ENCODE data around the gene SLX9.

The SLX9 gene

DNA sequence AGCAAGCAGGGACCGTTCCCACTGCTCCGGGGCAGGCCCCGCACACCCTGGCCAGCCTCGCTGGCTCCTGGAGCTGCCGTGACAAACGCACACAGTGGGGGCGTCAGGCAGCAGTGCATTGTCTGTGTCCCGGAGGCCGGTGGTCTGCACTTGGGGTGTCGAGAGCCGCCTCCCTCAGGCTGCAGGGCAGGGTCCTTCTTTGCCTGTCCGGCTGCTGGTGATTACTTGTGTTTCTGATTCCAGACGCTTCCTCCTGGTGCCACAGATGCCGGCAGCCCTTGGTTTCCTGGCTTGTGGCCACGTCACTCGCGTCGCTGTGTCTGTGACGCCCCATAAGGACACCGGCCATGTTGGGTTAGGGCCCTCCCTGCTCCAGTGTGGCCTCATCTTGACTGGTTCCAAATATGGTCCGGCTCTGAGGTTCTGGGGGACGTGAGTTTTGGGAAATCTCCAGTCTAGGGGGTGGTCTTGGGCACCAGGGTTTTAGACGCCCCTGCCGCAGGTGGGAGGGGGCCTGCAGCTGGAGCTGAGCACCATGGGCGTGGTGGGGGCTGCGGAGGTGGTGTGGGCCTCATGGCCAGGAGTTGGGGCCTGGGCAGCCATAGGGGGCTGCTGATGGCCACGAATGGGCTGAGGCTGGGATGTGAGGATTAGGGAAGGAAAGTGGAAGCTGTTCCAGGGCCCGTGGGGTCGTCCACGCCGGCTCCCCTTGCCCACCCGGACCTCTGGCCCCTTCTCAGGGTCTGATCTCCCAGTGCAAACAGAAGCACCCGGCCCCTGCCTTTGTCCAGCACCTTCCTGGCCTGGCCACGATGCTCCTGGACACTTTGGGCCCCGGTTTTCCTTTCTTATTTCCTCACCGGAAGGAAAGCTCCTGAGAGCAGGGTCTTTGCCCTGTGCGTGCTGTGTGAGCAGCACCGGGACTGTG is 41.0 kb downstream of the SLX9 start:
- DNase-seq, result no peak

DNA sequence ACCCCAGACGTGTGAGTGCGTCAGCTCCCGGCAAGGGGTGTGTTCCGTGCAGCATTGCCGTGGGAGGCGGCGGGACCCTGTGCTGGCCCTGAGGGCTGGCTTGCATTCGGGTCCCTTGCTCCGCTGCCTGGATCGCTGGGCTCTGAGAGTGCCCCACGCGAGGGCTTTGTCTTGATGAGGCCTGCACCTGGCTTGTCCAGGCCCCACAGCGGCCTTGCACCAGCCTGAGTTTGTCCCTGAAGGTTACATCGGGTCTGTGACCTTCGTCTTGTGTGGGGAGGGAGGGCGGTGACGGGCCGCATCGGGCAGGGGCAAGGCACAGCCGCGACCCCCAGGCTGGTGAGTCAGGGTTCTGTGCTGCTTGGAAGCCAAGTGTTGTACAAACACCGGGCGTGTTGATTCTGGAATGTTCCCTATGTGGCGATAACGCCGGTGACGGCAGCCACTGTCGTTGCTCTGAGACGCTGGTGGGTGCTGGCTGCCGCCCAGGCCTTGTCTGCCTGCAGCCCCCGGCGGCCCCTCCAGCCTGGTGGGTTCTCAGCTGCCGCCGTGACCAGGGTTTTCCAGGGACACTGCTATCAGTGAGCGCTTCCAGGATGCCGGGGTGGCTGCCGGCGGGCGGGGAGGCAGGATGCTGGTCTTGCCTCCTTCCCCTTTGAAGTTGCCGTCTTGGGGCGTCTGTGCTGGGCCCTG is 42.9 kb downstream of the SLX9 start:
- DNase-seq, result no peak

DNA sequence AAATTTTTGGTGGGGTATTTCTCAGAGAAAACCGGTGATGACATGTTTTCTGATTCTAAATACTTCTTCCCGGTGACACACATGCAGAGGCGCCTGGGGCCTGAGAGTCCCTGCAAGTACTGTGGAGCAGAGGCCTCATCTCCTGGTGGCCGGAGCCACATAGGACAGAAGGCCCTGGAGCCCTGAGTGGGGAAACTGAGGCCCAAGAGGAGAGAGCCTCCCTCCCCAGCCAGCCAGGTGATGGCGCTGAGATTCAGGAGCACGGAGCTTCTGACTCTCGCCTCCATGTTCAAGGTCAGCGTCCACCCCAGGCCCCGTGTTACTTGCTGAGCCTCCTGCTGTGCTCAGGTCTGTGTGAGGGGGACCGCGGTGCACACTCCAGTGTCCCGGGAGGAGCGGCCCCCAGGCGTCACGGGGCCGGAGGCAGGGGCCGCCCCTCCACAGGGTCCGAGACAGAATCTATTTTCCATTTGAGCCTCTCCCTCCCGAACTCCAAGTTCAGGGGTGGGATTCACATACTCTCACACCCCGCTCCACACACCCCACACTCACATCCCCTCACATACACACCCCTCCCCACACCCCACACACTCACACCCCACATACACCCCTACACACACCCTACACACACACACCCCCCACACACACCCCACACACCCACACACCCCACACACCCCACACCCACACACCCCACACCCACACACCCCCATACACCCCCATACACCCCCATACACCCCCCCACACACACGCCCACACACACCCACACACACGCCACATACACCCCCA is 43.8 kb downstream of the SLX9 start:
- DNase-seq, result no peak

DNA sequence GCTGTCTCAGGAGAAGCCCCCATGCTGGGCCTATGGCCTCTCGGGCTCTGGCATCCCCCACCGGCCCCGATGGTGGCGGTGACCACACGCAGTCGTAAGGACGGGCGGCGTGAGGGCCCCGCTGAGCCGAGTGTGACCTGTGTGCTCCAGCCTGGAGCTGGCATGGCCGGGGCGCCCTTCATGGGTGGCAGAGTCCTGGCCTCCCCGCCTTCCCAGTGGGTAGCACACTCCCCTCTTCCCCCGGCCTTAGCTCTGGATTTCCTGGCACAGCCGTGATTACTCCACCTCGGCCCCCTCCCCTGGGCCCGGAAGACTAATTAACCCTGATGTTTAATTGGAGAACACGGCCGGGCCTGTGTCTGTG is 44.6 kb downstream of the SLX9 start:
- DNase-seq, result no peak

DNA sequence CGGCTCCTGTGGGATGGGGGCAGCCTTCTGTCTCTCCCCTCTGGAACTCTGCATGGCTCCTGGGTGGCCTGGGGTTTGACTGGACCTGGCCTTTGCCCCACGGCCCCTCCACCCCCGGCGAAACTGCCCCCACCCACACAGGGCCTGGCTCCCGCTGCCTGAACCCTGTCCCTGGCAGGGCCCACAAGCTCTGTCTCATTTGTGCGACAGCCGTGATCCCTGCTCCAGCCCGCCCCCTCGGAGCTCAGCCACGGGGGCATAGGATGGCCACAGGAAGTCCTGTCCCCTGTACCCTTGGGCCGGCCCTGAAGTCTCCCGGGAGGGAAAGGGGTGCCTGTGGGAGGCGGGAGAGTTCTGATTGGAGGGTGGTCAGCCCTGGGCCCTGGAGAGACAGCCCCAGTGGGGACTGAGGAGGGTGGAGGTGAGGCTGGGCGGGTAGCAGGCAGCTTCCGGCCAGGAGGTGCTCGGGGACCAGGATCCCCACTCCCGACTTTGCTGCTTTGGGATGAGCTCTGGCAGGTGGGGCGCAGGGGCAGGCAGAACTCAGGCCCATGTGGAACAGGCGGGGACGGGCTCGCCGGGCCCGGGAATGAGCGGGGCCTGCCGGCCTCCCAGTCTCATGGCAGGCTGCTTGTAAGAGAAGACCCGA is 45.1 kb downstream of the SLX9 start:
- no peak for DNase-seq

DNA sequence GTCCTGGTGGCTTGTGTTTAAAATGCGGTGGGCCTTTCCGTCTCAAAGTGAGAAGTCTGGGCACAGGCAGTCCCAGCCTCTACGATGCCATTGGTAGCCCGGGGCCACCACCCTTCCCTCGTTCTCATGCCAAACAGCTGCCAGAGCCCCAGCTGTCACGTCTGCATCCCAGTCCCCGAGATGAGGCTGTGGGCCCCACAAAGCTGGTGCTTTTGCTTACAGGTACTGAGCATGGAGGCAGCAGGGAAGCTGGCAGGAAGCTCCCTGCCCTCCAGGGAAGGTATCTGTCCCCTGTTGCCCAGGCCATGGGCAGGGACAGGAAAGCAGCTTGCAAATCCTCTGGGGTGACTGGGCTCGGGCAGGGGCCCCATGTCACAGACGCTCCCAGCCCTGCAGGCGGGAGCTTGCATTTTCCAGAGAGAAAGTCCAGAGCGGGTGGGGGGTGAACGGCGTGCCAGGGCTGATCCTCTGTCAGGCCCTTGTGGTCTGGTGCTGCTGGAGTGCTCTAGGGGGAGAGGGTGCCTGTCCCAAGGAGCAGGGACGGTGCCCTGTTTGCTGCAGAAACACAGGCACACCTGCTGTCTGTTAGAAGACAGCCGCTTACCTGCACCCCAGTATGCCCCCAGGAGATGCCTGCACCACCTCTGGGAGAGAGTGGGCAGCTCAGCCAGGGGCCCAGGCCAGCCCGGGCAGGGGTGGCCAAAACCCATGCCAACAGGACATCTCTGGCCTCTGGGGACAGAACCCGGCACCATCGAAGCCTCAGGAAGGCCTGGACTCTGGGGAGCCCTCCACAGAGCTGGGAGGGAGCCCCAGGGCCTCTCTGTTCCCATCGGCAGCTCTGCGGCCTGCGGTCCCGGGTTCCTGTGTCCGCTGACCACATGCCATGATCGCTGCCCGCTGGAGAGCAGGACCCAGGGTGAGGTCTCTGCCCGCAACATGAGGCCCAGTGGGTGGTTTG is 45.9 kb downstream of the SLX9 start:
- no peak for DNase-seq

DNA sequence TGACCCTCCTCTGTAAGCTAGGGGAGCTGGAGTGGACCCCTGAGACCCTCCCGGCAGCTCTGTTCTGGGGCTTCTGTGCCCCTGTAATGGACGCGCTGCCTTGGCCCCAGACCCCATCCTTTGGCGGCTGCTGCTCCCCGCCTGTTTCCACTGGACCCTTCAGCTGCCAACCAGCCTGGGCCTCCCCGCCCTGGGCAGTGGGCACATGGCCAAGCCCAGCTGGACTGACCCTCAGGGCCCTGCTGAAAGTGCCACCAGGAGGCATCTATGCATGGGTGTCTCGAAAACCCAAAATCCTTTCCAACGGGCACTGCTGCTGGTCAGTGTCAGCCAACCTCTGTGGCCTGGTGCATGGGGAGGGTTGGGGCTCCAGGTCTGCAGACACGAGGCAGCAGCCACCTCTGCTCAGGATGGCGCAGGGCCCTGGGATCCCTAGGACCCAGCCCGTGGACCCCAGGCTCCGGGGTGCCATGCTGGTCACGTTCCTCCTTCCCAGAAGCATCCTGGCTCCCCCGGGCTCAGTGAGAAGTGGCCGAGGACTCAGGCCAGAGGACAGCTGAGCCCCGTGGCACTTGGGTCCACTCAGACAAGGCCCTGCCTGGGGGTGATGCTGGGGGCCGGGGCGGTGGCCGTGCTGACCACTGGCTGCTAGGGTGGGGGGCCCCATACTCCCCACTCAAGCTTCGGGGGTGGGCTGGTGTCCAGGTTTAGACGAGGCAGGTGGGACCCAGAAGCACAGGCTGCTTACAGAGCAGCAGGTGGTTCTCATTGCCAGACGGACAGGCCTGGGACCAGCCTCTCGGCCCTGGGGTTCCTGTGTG is 46.9 kb downstream of the SLX9 start:
- DNase-seq, result no peak

DNA sequence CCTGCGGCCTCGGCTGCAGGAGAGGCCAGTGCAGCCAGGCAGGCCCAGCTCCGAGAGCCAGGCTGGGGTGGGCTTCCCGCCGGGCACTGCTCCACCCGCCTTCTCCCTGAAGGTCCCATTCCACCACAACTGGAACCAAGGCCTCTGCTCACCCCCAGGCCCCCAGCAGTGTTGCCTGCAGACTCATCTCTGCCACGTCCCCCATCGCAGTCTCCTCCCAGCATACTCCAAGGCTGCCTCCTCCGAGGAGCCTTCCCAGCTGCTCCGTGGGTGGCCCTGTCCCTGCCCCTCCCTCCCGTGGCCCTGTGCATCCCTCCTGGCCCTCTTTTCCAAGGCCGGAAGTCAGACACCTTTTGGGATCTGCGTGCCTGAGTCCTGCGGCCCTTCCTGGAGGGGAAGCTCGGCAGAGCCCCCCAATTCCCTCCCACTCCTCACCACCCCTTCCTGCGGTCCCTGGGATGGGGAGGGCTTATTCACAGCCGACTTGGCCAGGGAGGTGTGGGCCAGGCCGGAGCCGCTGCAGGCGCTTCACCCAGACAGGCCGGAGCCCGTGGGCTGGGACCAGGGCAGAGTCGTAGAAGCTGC is 47.6 kb downstream of the SLX9 start:
- DNase-seq, result no peak

DNA sequence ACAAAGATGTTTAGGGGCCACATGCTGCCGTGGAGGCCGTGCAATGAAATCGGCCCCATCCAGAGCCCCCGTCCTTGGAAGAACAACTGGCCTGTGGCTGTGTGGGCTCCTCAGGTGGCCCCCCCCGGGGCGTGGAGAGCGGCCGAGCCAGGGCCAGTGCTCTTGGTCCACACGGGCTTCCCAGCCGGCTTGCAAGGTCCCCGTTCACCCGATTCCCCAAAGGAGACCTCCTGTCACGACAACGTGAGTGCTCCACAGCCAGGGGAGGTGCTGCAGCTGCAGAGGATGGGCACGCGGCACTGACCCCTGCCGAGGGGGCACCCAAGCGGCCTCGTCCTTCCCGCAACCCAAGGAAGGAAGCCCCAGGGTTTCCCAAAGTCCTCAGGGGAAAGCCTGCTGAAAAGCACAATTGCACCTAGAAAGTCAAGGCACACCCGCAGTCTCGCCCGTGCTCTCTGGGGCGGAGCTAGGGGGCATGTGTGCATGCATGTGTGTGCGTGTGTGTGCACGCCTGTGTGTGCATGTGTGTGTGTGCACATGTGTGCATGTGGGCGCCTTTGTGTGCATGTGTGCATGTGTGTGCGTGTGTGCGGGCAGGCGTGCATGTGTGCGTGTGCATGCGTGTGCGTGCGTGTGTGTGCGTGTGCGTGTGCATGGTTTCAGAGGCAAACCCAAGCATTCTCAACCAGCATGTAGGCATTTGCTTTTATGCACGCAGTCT is 48.2 kb downstream of the SLX9 start:
- no peak for DNase-seq

DNA sequence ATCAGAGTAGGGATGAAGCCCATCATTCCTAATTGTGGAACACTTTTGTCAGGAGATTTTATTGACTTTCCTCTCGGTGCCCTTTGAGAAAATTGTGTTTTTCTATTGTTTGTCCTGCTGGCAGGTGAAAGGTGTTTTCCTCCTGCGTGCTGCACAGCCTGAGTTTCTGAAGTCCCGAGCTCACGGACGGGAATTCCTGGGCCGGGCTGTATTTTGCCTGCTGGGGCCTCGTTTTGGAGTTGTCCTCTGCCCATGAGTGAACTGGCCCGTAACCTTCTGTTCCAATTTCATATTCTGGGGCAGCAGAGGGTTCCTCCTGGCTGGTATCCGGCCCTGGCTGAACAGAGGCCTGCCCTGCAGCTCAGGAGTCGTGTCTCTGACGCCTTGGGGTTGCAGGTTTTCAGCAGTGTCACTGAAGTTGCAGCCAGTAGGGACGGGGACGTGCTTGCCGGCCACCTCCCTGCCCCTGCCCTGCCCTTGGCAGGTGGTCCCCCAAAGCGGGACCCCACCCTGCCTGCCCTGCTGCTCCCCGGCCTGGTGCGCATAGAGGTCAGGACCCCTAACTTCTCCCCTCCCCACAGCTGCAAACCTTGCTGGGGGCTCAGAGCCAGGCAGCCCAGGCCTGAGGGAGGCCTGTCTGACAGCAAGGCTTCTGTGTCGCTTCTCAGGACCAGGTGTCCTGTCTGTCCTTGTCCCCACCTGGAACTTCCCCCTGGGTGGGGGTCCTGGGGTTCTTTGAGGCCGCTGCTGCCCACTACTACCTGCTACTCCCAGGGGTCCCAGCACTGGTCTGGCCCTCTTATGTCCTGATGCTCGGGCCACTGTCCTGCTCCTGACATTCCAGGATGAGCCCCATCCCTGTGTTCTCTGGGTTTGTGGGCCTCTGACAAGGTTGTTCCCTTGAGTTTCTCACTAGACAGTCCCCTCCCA is 49.0 kb downstream of the SLX9 start:
- DNase-seq, result no peak

DNA sequence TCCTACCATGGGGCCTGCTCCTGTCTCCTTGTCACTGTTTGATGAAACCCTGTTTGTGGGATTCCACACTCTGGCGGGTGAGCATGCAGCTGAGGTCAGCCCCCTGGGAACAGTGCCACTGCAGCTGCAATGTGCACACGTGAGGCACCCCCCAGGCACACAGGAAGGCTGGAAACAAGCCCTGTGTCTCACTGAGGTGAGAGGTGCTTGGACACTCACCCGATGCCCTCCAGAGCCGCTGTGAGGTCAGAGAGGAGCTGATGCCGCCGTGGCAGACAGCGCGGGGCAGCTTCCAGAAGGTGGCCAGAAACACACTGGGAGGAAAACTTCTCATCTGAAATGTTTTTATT is 49.7 kb downstream of the SLX9 start:
- no peak for DNase-seq

DNA sequence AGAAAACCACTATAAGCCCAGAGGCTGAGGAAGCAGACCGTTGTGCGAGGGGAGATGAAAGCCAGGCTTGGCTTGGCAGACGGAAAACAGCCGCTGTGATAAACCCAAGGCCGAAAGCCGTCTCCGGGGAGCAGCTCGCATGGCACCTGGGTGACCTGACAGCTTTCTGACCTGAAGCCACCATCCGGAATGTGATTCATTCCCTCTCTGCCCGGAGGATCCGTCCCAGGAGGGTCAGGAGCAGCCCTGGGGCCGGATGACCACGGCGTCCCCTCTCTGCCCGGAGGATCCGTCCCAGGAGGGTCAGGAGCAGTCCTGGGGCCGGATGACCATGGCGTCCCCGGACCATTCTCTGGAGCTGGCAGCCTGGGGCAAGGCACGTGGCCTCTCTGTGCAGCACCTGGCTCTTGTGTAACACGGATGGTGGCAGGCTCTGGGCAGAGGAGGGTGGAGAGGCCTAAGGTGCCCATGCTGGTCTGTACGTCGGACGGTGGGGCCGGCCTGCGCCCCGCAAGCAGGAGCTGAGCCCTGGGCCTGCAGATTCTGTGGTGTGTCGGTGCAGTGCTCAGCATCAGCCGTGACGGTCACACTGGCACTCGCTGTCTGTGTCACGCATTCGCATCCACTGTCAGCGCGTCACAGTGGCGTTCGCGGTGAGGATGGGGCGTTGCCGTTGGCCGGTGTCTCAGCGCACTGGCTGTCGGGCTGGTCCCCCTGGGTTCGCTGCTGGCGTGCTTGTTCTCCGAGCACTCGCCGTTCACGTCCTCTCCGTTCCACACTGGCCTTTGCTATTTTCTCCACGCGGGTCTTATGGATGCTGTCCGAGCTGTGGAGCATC is 50.3 kb downstream of the SLX9 start:
- DNase-seq, result no peak

DNA sequence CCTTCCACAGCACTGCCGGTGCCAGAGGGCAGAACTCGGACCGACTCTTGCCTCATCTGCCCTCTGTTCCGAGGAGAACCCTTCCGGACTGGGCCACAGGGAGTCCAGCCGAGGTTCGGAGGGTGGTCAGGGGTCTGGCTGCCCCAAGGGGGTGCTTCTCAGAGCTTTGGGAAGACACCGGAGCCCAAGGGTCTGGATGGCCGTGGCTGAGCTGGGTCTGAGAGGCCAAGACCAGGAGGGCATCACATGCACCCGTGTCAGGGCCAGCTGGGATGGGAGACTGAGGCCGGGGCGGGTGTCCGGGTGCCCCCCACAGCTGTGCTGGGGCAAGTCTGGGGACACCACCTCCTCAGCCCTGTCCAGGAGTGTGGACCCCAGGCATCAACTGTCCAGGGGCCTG is 51.1 kb downstream of the SLX9 start:
- DNase-seq, result no peak

DNA sequence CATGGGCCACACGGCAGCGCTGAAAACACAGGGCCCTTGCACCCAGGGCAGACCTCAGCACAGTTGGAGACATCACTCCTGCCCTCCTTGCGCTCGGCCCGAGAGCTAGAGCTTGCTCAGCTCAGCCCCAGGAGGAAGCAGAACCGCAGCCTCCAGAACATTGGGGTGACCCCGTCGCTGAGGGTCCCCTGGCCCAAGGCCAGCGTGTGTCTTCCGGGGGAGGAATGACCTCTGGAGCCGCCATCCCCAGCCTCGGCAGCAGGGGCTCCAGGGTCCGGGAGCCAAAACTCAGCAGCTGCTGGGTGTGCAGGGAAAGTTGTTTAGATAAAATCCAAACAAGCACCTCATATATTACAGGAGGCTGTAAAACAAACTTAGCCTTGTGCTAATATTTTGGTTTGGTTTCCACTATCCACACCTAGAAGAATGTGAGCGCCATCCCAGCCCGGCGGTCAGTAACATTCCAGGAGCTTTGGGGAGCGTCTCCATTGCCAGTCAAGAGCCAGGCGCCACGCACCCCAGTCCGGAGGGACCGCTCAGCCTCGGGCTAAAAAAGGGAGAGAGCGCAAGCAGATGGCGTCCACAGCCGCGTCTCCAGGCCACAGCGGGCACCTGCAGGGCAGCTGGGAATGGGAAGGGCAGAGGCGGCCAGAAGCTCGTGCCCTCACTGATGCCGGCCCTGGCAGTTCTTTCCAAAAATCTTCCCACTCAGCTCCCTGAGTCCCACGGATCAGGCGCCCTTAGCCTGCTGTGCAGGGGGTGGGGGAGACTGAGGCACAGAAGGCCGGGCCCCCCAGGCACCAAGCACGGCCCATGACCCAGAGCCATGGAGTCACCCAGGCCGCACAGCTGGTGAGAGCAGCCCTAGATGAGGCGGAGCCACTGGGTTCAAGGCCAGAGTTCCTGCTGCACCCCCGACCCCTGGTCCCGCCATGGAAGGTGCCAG is 52.0 kb downstream of the SLX9 start:
- DNase-seq, result no peak

DNA sequence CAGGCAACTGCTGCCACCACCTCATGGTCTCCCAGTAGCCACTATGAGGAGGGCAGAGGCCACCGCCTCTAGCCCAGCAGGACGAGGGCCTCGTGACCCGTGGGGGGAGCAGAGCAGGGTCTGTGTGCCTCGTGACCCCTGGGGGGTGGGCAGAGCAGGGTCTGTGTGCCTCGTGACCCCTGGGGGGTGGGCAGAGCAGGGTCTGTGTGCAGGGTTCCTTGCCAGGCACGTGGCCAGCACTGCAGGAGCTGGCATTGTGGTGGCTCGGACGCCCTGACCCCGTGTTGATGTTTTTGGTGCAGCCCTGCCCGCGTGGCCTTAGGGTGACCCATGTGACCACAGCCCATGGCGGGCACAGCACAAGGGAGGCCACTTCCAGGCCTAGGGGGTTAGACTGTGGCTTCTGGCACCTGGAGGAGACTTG is 52.8 kb downstream of the SLX9 start:
- DNase-seq, result no peak

DNA sequence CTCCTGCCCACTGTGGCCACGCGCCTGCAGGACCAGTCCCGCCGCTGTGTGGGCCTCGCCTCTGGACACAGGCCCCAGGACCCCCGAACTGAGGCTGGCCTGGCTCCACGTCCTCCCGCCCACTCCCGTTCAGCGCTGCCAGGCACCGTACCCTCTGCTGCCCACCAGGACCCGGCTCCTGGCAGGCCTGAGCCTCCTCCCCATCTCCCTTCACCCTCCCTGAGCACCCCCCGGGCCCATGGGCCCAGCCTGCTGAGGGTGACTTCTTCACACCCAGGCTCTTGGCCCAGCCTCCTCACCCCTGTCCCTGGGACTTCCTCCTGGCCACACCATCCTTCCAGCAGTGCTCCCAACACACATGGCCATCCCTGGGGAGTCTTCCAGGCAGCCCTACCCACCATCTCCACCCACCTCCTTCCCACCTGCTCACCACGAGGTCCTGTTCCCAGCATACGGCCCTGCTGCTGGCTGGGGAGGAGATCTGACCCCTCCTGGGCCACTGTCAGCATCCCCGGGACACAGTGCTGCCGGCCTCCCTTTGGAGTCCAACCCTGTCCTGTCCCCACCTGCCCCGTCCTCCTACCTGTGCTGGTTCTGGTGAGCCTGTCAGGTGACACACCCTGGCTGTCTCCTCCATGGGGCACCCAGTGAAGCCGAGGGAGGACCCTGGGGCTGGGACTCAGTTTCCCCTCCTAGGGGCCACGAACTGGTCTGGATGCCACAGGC is 53.7 kb downstream of the SLX9 start:
- no peak for DNase-seq
